Gastrocnemius medialis (tissue), 4 donors: ENCODE data around the gene GALNS. TPM values are rescaled to one million over a fixed set of nuclear protein-coding genes. Genes with fewer than 3 reads are reported as not detected.

Experiments used
- ATAC-seq, 2 donors: fragments of 150-250 bp; one replicate each; pipeline ENCODE4 v1.9.1; 2016
- DNase-seq, 2 donors: peaks; one replicate each; pipeline ENCODE4 v3.0.0-alpha.2; 2019
- H3K27ac ChIP-seq, 4 donors: fragments of 200-600 bp; sonication (generic); 1 replicate in 1 of 4; 2 replicates in 3 of 4; pipeline ENCODE4 v1.5.1; 2016 to 2018; ENCODE audit warnings: mild to moderate bottlenecking in 2 of 4, moderate library complexity in 1 of 4
- H3K27me3 ChIP-seq, 3 donors: fragments of 200-600 bp; sonication (generic) in 2 of 3; 1 replicate in 1 of 3; 2 replicates in 2 of 3; pipeline versions ENCODE4 v1.5.1 to v1.6.0; 2016 to 2019; ENCODE audit warnings: mild to moderate bottlenecking in 1 of 3, moderate library complexity in 1 of 3
- H3K36me3 ChIP-seq, 2 donors: fragments of 200-600 bp; sonication (generic) in 1 of 2; one replicate each; pipeline ENCODE4 v1.5.1; 2017 to 2018
- H3K4me1 ChIP-seq, 2 donors: fragments of 200-600 bp; sonication (generic) in 1 of 2; one replicate each; pipeline ENCODE4 v1.5.1; 2016 to 2017; ENCODE audit warnings: mild to moderate bottlenecking in 2 of 2
- H3K4me3 ChIP-seq, 4 donors: fragments of 200-600 bp; sonication (generic) in 3 of 4; 1 replicate in 1 of 4; 2 replicates in 3 of 4; pipeline ENCODE4 v1.5.1; 2016 to 2019; ENCODE audit warnings: mild to moderate bottlenecking in 2 of 4
- H3K9me3 ChIP-seq, 3 donors: fragments of 200-600 bp; sonication (generic) in 2 of 3; 1 replicate in 1 of 3; 2 replicates in 2 of 3; pipeline ENCODE4 v1.5.1; 2016 to 2019
- POLR2A ChIP-seq, 2 donors: fragments of 450-650 bp; IDR thresholded peaks; one replicate each; pipeline ENCODE4 v1.6.1; 2017; ENCODE audit warnings: antibody characterized with exemption in 2 of 2, mild to moderate bottlenecking in 2 of 2, moderate library complexity in 2 of 2
- in situ Hi-C, 4 donors: fragments of 200-750 bp; cut with MboI; loops; one replicate each; pipeline versions ENCODE4 v1.15.0 to v1.8.0; 2017; ENCODE audit warnings: low sequenced_read_pairs in 4 of 4
- intact Hi-C: fragments of 100-400 bp; cut with DNase I; formaldehyde crosslinking; loops from one replicate; pipeline ENCODE4 v1.15.1; 2023; ENCODE audit warnings: low total_unique reads
- total RNA-seq, 4 donors: library from RNA; depleted of rRNA; stranded (reverse); fragments of >200 nt; gene quantifications; one replicate each; pipeline versions ENCODE4 v1.1.0 to v1.2.3, GENCODE V29; 2016
- TF ChIP-seq, protein P1 (sequence below), 5 experiments: fragments of 450-650 bp in 3 of 5; fragments of 200-600 bp in 2 of 5; sonication (generic) in 2 of 5; IDR thresholded peaks in 4 of 5; conservative IDR thresholded peaks in 1 of 5; 1 replicate in 4 of 5; 2 replicates in 1 of 5; pipeline ENCODE4 v1.5.1; 2016 to 2019; ENCODE audit warnings: antibody characterized with exemption in 5 of 5, mild to moderate bottlenecking in 3 of 5, moderate library complexity in 3 of 5

Gene GALNS, protein sequence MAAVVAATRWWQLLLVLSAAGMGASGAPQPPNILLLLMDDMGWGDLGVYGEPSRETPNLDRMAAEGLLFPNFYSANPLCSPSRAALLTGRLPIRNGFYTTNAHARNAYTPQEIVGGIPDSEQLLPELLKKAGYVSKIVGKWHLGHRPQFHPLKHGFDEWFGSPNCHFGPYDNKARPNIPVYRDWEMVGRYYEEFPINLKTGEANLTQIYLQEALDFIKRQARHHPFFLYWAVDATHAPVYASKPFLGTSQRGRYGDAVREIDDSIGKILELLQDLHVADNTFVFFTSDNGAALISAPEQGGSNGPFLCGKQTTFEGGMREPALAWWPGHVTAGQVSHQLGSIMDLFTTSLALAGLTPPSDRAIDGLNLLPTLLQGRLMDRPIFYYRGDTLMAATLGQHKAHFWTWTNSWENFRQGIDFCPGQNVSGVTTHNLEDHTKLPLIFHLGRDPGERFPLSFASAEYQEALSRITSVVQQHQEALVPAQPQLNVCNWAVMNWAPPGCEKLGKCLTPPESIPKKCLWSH
- 10 to 100 TPM in 2 of 4 donors, 1 to 10 TPM in 2; 8.8 to 14.7 (median 10.0) TPM for total RNA-seq

DNA sequence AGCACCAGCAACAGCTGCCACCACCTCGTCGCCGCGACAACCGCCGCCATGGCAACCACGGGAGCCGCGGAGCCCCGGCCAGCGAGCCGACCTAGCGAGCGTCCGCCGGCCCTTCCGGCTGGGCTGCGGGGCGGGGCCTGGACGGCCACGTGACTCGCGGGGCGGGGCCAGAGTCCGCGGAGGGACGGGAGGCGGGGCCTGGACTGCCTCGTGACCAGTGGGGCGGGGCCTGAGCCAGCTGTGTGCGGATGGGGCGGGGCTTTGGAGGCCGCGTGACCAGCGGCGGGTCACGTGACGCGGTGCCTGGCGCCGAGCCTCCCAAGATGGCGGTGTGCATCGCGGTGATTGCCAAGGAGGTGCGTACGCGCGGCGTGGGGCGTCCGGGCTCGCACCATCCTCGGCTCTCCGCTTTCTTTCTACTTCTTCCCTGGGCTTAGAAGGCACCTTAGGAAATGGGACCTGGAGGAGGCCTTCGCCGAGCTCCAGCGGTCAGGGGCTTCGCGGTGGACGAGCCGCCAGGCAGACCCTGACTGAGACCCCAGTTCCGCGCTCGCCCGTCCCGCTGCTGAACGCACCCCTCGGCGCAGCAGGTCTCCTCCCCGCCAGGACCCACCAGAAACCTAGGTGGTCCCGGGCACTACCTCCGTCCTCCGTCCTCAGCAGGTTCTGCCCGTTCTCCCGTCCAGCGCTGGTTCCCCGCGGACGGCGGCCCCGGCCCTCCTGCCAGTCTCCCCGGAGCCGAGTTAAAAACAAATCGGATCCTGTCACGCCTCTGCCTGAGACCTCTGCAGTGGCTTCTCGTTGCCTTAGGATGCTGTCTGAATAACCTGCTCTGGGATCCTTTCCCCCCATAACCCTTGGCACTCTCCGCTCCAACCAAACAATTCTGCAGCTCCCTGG, at the start of gene GALNS, which contains the start of gene TRAPPC2L:
Gene GALNS (minus strand): TSS at position 120 of the 900 bp plus-strand sequence. CDS start 70 bp downstream, at position 50.
Gene TRAPPC2L (plus strand): TSS at position 300 of the 900 bp plus-strand sequence. CDS start 24 bp downstream, at position 324.
- Histone ChIP-seq H3K9me3 (no peaks in the 10 kb centered on the region), H3K4me3 (peak within 1 kb of the TSS; percentile 91 to 99 (median 94)), H3K27ac (peak within 1 kb of the TSS; percentile 89 to 92 (median 90)), H3K36me3 (peaks cover 0 to 36% of the 10 kb centered on the region in 2 donors), H3K27me3 (no peaks in the 10 kb centered on the region), H3K4me1 (peaks cover 16 to 17% of the 10 kb centered on the region in 2 donors)
- DNase-seq (peak; percentile 97), ATAC-seq (peak; percentile 92 to 95)
- in situ Hi-C loops (loop anchor here in 1 of 4 donors (25.0 kb wide), 1 partner anchor 355 kb away; the partner anchor contains the start of genes SLC22A31 and ZNF778), intact Hi-C loops (loop anchor here (1.0 to 10.0 kb wide), 5 partner anchors 46 to 360 kb away; partner anchors contain the start of genes APRT, CDH15, CTU2 and RNF166)
- peak; percentile 79 to 81 for TF ChIP-seq POLR2A (IDR thresholded peaks at IDR 0.05)
- TF ChIP-seq, protein P1, sequence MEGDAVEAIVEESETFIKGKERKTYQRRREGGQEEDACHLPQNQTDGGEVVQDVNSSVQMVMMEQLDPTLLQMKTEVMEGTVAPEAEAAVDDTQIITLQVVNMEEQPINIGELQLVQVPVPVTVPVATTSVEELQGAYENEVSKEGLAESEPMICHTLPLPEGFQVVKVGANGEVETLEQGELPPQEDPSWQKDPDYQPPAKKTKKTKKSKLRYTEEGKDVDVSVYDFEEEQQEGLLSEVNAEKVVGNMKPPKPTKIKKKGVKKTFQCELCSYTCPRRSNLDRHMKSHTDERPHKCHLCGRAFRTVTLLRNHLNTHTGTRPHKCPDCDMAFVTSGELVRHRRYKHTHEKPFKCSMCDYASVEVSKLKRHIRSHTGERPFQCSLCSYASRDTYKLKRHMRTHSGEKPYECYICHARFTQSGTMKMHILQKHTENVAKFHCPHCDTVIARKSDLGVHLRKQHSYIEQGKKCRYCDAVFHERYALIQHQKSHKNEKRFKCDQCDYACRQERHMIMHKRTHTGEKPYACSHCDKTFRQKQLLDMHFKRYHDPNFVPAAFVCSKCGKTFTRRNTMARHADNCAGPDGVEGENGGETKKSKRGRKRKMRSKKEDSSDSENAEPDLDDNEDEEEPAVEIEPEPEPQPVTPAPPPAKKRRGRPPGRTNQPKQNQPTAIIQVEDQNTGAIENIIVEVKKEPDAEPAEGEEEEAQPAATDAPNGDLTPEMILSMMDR (IDR thresholded peaks at IDR 0.05 in 4 of 5, conservative IDR thresholded peaks at IDR 0.05 in 1 of 5): peak in 2 of 5 experiments; percentile 44 to 54

DNA sequence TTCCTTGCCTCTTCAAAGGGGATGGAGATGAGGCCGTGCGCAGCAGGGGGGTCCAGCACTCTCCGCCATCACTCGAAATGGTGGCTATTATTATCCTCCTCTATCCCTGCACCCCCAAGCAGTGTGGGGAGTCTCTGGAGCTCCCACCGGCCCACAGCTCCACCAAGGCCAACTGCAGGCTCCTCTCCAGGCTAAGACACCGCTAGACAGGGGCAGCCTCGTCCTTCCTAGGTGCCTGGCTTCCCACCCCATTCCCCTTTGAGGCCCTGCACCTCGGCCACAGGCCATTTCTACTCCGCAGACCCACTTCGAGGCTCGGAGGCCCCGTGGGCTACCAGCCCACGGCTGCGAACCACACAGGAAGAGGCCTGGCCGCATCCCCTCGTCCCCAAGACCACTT, 49.3 kb upstream of the GALNS start:
- Histone ChIP-seq H3K4me1 (peaks cover 10 to 23% of the 10 kb centered on the region in 2 donors), H3K9me3 (no peaks in the 10 kb centered on the region), H3K36me3 (no peaks in the 10 kb centered on the region), H3K27me3 (no peaks in the 10 kb centered on the region), H3K4me3 (no peak overlapping the region), H3K27ac (no peak overlapping the region)
- intact Hi-C loops (loop anchor here (10.0 kb wide), 1 partner anchor 51 kb away; the partner anchor contains the start of genes GALNS and TRAPPC2L), in situ Hi-C loops (no loop called here)
- no peak for DNase-seq
- TF ChIP-seq POLR2A (IDR thresholded peaks at IDR 0.05): no peak
- TF ChIP-seq, protein P1 (IDR thresholded peaks at IDR 0.05 in 4 of 5, conservative IDR thresholded peaks at IDR 0.05 in 1 of 5): no peak
- ATAC-seq: no peak

DNA sequence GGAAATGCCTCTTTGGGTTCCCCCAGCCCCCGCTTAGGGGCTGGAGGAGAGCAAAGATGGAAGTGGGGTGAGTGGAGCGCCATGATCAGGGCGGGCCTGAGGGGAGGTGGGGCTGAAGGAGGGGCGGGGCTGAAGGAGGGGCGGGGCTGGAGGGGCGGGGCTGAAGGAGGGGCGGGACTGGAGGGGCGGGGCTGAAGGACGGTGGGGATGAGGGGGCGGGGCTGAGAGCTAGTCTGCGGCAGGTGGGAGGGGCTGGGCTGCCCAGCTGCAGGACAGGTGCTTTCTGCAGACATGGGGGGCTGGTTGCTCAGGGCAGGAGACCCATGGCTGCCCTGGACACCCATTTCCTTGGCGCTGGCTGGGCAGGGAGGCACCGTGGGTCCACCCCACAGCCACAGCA, 48.8 kb upstream of the GALNS start:
- peaks cover 7 to 20% of the 10 kb centered on the region in 2 donors for H3K4me1 ChIP-seq
- H3K4me3 ChIP-seq: no peak overlapping the region
- ATAC-seq: no peak
- no peak for DNase-seq
- H3K36me3 ChIP-seq: no peaks in the 10 kb centered on the region
- in situ Hi-C loops (no loop called here), intact Hi-C loops (loop anchor here (10.0 kb wide), 1 partner anchor 51 kb away; the partner anchor contains the start of genes GALNS and TRAPPC2L)
- H3K9me3 ChIP-seq: no peaks in the 10 kb centered on the region
- no peaks in the 10 kb centered on the region for H3K27me3 ChIP-seq
- no peak for TF ChIP-seq POLR2A (IDR thresholded peaks at IDR 0.05)
- TF ChIP-seq, protein P1 (IDR thresholded peaks at IDR 0.05 in 4 of 5, conservative IDR thresholded peaks at IDR 0.05 in 1 of 5): no peak
- H3K27ac ChIP-seq: no peak overlapping the region

DNA sequence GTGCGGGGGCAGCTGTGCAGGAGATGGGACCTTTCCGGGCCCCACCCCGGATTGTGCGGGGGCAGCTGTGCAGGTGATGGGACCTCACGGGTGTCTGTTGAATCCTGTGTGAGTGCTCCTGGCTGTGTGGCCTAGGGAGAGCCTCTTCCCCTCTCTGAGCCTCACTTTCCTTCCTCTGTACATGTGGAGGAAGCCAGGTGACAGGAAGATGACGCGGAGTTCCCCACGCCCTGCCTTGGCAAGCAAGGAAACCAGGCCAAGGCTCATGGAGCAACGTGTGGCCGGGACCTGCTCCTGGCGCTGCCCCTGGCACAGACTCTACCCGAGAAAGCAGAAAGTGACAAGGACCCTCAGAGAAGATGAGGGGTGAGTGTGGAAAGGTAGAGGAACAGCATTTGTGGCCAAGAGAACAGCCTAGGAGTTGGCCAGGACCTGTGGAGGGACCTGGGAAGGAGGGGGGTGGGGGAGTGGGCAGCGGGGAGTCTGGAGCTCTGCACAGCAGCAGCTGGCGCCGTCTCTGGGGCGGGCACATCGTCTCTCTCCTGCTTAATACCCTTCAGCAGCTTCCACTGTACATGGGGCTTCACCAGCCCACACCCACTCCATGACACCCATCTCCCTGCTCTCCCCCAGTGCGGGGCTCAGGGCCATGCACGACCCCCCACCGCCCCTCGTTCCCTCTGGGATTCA, 48.1 kb upstream of the GALNS start:
- DNase-seq (no peak), ATAC-seq (no peak)
- Histone ChIP-seq H3K9me3 (no peaks in the 10 kb centered on the region), H3K4me3 (no peak overlapping the region), H3K4me1 (peaks cover 7 to 20% of the 10 kb centered on the region in 2 donors), H3K27me3 (no peaks in the 10 kb centered on the region), H3K27ac (peak overlapping the region in 2 of 4 donors; percentile 25 to 39), H3K36me3 (no peaks in the 10 kb centered on the region)
- TF ChIP-seq POLR2A (IDR thresholded peaks at IDR 0.05): no peak
- TF ChIP-seq, protein P1 (IDR thresholded peaks at IDR 0.05 in 4 of 5, conservative IDR thresholded peaks at IDR 0.05 in 1 of 5): no peak
- in situ Hi-C loops: no loop called here
- intact Hi-C loops: loop anchor here (10.0 kb wide), 1 partner anchor 50 kb away; the partner anchor contains the start of genes GALNS and TRAPPC2L
